ENCODE results near the gene ODAD3.

DNA sequence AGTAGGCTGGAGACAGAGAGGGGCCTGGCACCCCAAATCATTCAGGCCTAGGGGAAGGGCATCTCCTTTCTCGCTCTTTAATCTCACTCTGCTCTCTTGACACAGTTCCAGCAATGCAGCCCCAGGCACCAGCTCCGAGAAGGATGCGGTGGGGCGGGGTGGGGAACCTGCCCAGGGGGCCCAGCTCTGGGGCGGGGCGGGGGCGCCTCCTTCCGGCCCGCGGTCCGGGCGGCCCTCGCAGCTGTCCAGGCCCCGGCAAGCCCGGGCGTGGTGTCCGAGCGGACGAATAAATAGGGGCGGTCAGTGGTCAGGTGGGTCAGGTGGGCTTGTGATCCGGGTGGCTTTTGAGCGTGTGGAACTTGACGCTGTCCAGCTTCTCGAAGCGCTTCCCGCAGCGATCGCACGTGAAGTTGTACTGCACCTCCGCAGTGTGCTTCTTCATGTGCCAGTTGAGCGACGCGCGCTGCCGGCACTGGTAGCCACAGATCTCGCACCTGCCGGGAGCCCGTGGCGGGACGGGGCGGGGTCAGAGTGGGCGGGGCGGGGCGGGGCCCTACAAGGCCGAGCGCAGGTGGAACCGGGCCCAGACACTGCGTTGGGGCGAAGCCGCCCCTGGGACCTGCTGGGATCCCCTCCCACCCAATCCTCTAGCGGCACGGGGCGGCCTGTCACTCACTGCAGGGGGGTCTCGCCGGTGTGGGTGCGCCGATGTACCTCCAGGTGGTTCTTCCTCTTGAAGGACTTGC is 48.6 kb upstream of the ODAD3 start:
- TF ChIP-seq, protein P1, sequence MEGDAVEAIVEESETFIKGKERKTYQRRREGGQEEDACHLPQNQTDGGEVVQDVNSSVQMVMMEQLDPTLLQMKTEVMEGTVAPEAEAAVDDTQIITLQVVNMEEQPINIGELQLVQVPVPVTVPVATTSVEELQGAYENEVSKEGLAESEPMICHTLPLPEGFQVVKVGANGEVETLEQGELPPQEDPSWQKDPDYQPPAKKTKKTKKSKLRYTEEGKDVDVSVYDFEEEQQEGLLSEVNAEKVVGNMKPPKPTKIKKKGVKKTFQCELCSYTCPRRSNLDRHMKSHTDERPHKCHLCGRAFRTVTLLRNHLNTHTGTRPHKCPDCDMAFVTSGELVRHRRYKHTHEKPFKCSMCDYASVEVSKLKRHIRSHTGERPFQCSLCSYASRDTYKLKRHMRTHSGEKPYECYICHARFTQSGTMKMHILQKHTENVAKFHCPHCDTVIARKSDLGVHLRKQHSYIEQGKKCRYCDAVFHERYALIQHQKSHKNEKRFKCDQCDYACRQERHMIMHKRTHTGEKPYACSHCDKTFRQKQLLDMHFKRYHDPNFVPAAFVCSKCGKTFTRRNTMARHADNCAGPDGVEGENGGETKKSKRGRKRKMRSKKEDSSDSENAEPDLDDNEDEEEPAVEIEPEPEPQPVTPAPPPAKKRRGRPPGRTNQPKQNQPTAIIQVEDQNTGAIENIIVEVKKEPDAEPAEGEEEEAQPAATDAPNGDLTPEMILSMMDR (conservative IDR thresholded peaks at IDR 0.05), result no peak
- TF ChIP-seq ZFX (IDR thresholded peaks at IDR 0.05), result no peak

All from C4-2B (cell line).